Neural progenitor cell (in vitro differentiated cells): Measurements from ENCODE around the gene SPATA22.

Experiments
- CTCF ChIP-seq: fragments of 200-600 bp; sonication (generic); IDR thresholded peaks from 2 replicates; pipeline ENCODE4 v1.5.1; 2017; ENCODE audit warnings: antibody characterized with exemption, mild to moderate bottlenecking
- EZH2 ChIP-seq: fragments of 200-600 bp; sonication (generic); IDR thresholded peaks from 2 replicates; pipeline ENCODE4 v1.6.1; 2017; ENCODE audit warnings: antibody characterized with exemption, mild to moderate bottlenecking, moderate library complexity
- EZH2phosphoT487 ChIP-seq: fragments of 200-600 bp; sonication (generic); IDR thresholded peaks from 2 replicates; pipeline ENCODE4 v1.6.1; 2017; ENCODE audit warnings: antibody characterized with exemption

- TF ChIP-seq CTCF = no peak
- no peak for TF ChIP-seq EZH2phosphoT487
- TF ChIP-seq EZH2 = no peak
Measured at GRCh38 chr17:3469529-3469928, 2.1 kb downstream of the SPATA22 start.
